ENCODE measurements around the gene ANKRD33B.

The ANKRD33B gene

DNA sequence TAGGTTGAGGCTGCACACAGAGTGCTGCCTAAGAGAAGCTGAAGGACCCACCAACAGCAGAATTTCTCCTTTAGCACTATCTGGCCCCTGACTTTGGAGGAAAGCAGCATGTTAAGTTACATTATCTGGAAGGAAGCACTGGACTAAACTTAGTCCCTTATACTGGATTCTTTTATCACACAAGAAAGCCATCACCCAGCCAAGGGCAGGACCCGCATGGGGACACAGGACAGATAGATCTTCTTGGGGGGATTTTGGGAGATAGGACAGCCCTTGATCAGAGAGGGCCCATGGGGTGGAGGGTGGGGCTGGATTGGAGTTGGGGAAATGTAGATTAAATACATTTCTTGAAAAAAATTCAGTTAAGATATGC, 14.4 kb downstream of the ANKRD33B start:
- no peak for DNase-seq (ENCODE audit: low read depth, low spot score)

DNA sequence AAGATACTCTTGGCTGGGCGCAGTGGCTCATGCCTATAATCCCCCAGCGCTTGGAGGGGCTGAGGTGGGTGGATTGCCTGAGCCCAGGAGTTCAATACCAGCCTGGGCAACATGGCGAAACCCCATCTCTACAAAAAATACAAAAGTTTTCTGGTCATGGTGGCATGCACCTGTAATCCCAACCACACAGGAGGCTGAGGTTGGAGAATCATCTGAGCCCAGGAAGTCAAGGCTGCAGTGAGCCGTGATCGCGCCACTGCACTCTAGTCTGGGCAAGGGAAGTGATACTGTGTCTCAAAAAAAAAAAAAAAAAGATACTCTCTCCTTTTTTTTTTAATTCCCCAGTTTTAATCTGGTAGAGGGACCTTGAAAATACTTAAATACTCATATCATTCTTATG, 15.0 kb downstream of the ANKRD33B start:
- DNase-seq (ENCODE audit: low read depth, low spot score) = no peak

GRCh38 chr5:10579536-10580521, 16.0 kb downstream of the ANKRD33B start:
- no peak for DNase-seq (ENCODE audit: low read depth, low spot score)

DNA sequence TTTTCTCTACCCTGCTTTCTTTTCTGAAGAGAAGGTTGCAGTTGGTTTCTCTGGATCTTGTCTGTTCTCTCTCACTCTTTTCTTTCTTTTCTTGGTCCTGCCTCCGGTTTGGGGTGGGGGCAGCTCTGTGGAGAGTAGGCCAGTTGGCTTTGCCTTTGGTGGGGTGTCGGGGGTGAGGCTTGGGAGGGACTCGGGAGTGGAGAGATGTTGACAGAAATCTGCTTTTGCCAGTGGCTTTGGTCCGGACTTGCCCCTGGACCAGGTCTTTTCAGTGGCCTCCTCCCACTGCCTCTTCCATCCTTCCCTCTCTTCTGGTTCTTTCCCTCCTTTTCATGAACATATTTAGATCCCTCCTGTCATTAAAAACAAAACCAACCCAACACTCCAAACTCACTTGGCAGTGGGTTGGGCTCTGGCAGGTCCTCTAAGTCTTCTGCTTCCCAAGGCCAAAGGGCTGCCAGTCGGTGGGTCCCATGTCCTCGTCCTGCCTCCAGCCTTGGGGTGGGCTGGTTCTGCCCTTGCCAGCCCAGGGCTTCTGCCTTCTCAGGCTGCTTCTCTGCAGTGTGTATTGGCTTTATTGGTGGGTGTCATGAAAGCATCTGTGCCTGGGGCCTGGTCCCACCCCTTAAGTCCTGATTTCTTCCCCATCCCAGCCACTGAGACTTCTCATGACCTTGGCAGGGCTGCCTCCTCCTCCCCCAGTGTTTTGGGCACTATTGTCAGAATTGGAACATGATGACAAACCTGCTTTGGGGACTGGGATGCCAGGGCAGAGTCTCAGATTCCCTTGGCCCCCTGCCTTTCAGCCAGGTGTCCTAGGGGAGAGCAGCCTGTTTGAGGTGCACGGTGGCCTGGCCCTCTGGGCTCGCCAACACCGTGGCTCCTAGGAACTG, 16.9 kb downstream of the ANKRD33B start:
- DNase-seq (ENCODE audit: low read depth, low spot score) = no peak

DNA sequence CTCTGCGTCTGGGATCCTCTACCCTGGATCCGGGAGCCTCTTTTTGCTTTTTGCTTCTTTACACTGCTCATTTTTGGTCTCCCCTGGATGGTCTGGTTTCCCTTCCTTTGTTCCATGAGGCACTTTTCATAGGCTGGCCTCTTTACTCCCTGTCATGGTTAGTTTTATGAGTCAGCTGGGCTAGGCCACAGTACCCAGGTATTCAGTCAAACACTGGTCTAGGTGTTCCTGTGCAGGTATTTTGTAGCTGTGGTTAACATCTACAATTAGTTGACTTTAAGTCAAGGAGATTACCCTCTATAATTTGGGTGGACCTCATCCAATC, 17.5 kb downstream of the ANKRD33B start:
- no peak for DNase-seq (ENCODE audit: low read depth, low spot score)

- DNase-seq (ENCODE audit: low read depth, low spot score) = no peak
These were observed 18.1 kb downstream of the ANKRD33B start for GRCh38 chr5:10581867-10582511.

GRCh38 chr5:10582512-10582897, 18.6 kb downstream of the ANKRD33B start:
- DNase-seq (ENCODE audit: low read depth, low spot score) = no peak

DNA sequence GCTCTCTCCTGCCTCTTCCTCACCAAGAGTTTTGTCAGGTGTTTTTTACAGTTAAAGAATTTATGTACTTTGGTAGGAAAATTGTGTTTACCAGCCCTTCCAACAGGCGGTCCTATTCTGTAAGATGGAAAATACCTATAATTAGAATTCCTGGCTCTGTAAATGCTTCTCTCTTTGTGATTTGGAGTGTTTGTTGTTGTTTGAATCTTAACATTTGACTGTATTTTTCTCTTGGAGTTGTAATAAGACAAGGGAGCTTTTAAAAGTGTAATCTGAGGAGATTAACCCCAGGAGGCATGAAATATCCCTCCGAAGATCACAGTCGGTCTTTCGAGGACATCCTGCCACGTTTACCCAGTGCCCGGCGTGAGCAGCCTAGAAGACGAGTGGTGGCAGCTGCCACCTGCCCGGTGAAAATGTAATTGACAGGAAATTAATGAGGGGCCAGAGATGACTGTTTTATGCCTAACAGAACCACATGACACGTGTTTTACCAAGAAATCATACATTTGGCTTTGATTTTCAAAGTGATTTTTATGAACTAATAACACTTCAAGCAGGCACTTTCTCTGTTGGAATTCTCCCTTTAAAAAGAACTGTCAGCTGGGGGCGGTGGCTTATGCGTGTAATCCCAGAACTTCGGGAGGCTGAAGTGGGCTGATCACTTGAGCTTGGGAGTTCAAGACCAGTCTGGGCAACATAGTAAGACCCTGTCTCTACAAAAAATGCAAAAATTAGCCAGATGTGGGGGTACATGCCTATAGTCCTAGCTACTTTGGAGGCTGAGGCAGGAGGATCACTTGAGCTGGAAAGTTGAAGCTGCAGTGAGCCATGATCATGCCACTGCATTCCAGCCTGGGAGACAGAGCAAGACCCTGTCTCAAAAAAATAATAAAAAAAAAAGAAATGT, 20.0 kb downstream of the ANKRD33B start:
- no peak for DNase-seq (ENCODE audit: low read depth, low spot score)

- DNase-seq (ENCODE audit: low read depth, low spot score) = no peak
These were observed 21.0 kb downstream of the ANKRD33B start for GRCh38 chr5:10584714-10585517.

- no peak for DNase-seq (ENCODE audit: low read depth, low spot score)
These were observed 21.6 kb downstream of the ANKRD33B start for GRCh38 chr5:10585518-10585915.

DNA sequence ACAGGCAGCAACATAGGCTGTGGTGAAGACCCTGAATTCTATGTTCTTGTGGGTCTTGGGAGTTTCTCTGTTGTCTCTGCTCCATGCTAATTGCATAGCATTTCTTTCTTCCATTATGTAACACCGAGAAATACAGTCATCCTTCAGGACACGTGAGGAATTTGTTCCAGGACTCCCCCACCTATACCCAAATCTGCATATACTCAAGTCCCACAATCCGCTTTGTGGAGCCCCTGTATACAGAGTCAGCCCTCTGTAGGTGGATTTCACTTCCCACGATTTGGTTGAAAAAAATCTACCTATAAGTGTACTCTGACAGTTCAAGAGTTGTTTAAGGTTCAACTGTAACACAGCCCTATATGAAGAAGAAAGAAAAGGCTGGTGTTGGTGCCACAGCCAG, 22.1 kb downstream of the ANKRD33B start:
- no peak for DNase-seq (ENCODE audit: low read depth, low spot score)

GRCh38 chr5:10586555-10586954, 22.7 kb downstream of the ANKRD33B start:
- no peak for DNase-seq (ENCODE audit: low read depth, low spot score)

GRCh38 chr5:10588109-10588775, 24.4 kb downstream of the ANKRD33B start:
- no peak for DNase-seq (ENCODE audit: low read depth, low spot score)

GRCh38 chr5:10588779-10589447, 25.0 kb downstream of the ANKRD33B start:
- DNase-seq (ENCODE audit: low read depth, low spot score) = no peak

DNA sequence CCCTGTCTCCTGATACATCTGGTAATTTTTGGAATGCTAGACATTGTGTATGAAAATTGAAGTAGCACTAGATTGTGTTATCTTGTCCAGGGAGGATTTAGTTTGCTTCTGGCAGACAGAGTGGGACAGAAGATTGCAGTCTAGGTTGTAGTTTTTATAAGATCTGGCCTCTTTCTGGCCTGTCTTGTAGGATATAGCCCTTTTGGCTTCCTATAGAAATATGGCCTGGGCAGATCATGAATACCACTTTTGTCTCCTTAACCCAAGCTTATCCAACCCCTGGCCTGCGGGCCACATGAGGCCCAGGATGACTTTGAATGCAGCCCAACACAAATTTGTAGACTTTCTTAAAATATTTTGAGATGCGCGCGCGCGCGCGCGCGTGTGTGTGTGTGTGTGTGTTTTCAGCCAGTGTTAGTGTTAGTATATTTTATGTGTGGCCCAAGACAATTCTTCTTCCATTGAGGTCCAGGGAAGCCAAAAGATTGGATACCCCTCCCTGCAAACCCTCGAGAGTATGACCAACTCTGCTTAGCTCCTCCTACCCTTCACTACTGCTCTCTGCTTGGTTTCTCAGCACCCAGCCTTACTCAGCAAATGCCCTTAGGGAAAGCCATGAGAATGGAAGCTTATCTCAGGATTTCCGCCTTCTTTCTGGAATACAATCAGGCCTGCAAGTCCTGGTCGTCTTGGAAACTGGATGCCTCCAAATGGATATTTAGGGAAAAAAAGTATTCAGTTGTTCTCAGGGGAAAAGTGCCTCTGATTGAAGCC, 26.5 kb downstream of the ANKRD33B start:
- DNase-seq (ENCODE audit: low read depth, low spot score) = no peak

- DNase-seq (ENCODE audit: low read depth, low spot score) = no peak
These were observed 27.3 kb downstream of the ANKRD33B start for GRCh38 chr5:10591159-10591558.

GRCh38 chr5:10591966-10592365, 28.1 kb downstream of the ANKRD33B start:
- DNase-seq (ENCODE audit: low read depth, low spot score) = no peak

- no peak for DNase-seq (ENCODE audit: low read depth, low spot score)
These were observed 28.7 kb downstream of the ANKRD33B start for GRCh38 chr5:10592601-10593000.

Data from activated CD4-positive, CD25-positive, alpha-beta regulatory T cell treated with anti-CD3 and anti-CD28 coated beads, Interleukin-2, amount 50 U/mL, for 16 hours (primary cell).